Activated naive CD8-positive, alpha-beta T cell treated with anti-CD3 and anti-CD28 coated beads, Interleukin-2, amount 10 ng/mL, durations not matched to agents 7 days and 5 days (primary cell): ENCODE data around the gene HSBP1. TPM values are rescaled to one million over a fixed set of nuclear protein-coding genes. Genes with fewer than 3 reads are reported as not detected.

ENCODE experiments used
- ATAC-seq: fragments of 150-1000 bp; cut with Tn5 transposase; one replicate; pipeline ENCODE4 v1.10.0; 2021; ENCODE audit warnings: low read depth, moderate library complexity
- POLR2A ChIA-PET: fragments of 350-600 bp; sonication (Branson Sonifier 250); formaldehyde crosslinking; loops from one replicate; lab custom pipeline; 2021; ENCODE audit warnings: antibody characterized with exemption; lab: Charles Lee
- DNase-seq: peaks from one replicate; pipeline ENCODE4 v3.0.0; 2021
- H3K27ac Mint-ChIP-seq: one replicate; pipeline ENCODE4 v1.8.0; 2022; ENCODE audit warnings: mild to moderate bottlenecking, mixed read lengths
- H3K27me3 Mint-ChIP-seq: one replicate; pipeline ENCODE4 v1.8.0; 2022; ENCODE audit warnings: mild to moderate bottlenecking, moderate library complexity, mixed read lengths
- H3K36me3 Mint-ChIP-seq: one replicate; pipeline ENCODE4 v1.8.0; 2021; ENCODE audit warnings: mild to moderate bottlenecking, mixed read lengths
- H3K4me1 Mint-ChIP-seq: one replicate; pipeline ENCODE4 v1.8.0; 2021; ENCODE audit warnings: mixed read lengths
- H3K4me3 Mint-ChIP-seq: one replicate; pipeline ENCODE4 v1.8.0; 2022; ENCODE audit warnings: mild to moderate bottlenecking, moderate library complexity, mixed read lengths
- H3K9me3 Mint-ChIP-seq: one replicate; pipeline ENCODE4 v1.8.0; 2021; ENCODE audit warnings: mixed read lengths
- total RNA-seq, 2 experiments: library from RNA; stranded (reverse); gene quantifications; one replicate each; pipeline ENCODE4 v1.2.3, GENCODE V29; 2021

Gene HSBP1
- total RNA-seq, 2 experiments from 2014 or later: 56.4 to 63.2 TPM

GRCh38 chr16:83809092-83809491 lies 1.3 kb downstream of the HSBP1 start:
- ATAC-seq (no peak), DNase-seq (no peak)
- peak overlapping the region; percentile 88 for H3K27ac Mint-ChIP-seq
- peaks cover 4% of the 10 kb centered on the region for H3K9me3 Mint-ChIP-seq
- H3K36me3 Mint-ChIP-seq: peaks cover 25% of the 10 kb centered on the region
- POLR2A ChIA-PET: no interaction called here
- H3K27me3 Mint-ChIP-seq: no peaks in the 10 kb centered on the region
- peaks cover 36% of the 10 kb centered on the region for H3K4me1 Mint-ChIP-seq
- H3K4me3 Mint-ChIP-seq: peak overlapping the region; percentile 98

DNA sequence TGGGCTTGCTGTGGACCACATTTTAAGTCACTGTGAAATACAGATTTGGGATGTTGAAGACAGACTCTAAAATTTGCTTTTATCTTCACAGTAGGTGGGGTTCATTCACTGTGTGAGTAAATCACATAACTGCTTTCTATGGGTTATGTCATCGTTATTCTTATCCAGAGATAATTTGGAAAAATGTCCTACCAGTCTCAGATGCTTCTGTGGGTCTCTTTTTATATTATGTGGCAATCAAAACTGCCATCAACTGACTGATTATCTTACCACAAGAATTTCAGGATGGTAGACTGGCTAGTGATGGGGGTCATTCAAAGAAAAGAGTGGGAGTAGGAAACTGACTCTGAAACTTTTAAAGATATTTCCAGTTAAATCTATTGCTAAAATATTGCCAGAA lies 3.1 kb downstream of the HSBP1 start:
- Mint-ChIP-seq H3K9me3 (peaks cover 4% of the 10 kb centered on the region), H3K4me1 (peaks cover 36% of the 10 kb centered on the region), H3K36me3 (peaks cover 25% of the 10 kb centered on the region), H3K4me3 (no peak overlapping the region), H3K27me3 (no peaks in the 10 kb centered on the region), H3K27ac (no peak overlapping the region)
- no peak for DNase-seq
- no peak for ATAC-seq
- POLR2A ChIA-PET: interaction anchor here (1.1 kb wide), 1 partner anchor 88 kb away, joined by 3 read pairs; the partner anchor contains the start of gene MLYCD

DNA sequence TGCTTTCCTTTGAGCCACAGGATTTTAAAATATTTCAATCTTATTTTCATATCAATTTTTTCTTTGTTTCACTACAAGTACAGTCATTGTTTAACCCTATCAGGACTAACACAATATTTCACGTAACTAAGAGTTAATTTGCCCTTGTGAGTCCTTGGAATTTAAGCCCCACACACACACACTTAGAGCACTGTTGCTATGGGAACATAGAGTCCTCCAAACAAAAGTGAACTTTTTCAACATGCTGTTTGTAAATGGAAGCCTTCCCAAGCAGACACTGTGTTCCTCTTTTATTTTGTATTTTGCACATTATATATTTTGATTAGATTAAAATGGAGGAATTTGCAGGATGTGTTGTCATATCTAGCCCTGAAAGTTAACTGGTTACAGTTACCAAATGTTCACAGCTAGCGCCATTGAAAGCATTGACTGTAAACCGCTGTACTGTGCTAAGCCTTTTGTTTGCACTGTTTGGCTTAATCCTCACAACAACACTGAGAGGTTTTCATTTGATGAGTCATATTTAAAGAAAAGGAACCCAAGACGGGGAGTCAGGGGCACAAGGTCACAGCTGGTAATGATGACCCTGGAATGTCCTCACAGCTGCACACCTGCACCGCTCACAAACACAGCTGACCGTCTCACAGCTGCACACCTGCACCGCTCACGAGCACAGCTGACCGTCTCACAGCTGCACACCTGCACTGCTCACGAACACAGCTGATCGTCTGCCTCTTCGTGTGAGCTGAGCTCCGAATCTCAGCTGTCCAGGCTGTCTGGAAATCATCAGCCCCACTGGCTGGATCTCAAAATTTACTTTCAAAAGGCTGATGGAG lies 6.3 kb downstream of the HSBP1 start:
- Mint-ChIP-seq H3K4me3 (no peak overlapping the region), H3K36me3 (peaks cover 21% of the 10 kb centered on the region), H3K4me1 (peaks cover 21% of the 10 kb centered on the region), H3K27me3 (no peaks in the 10 kb centered on the region), H3K9me3 (no peaks in the 10 kb centered on the region), H3K27ac (no peak overlapping the region)
- no peak for DNase-seq
- POLR2A ChIA-PET: no interaction called here
- no peak for ATAC-seq

- Mint-ChIP-seq H3K27ac (no peak overlapping the region), H3K36me3 (peaks cover 20% of the 10 kb centered on the region), H3K4me1 (peaks cover 19% of the 10 kb centered on the region), H3K9me3 (no peaks in the 10 kb centered on the region), H3K4me3 (no peak overlapping the region), H3K27me3 (no peaks in the 10 kb centered on the region)
- no peak for DNase-seq
- POLR2A ChIA-PET: no interaction called here
- ATAC-seq: no peak
These were observed 6.8 kb downstream of the HSBP1 start for GRCh38 chr16:83814659-83814985.

GRCh38 chr16:83817022-83817421 lies 9.2 kb downstream of the HSBP1 start:
- no peaks in the 10 kb centered on the region for H3K27me3 Mint-ChIP-seq
- peaks cover 6% of the 10 kb centered on the region for H3K4me1 Mint-ChIP-seq
- POLR2A ChIA-PET: no interaction called here
- peaks cover 11% of the 10 kb centered on the region for H3K36me3 Mint-ChIP-seq
- H3K9me3 Mint-ChIP-seq: no peaks in the 10 kb centered on the region
- no peak overlapping the region for H3K4me3 Mint-ChIP-seq
- DNase-seq: no peak
- ATAC-seq: no peak
- no peak overlapping the region for H3K27ac Mint-ChIP-seq

DNA sequence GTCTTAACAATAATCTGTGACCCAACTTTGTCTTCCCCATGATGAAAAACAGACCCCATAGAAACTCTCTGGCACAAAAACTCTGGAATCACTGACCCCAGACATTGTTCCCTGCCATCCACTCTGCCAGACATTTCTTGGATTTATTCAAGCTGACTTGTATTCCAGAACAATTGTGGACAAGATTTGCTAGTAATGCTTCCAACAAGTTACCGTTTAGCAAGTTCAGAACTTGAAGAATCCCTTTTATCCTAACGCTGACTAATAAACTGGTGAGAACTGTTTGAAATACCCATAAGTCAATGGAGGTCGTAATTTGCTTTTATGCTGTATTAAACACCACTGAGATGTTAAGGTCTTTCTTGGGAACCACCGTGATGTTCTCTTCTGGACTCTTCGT lies 10.5 kb downstream of the HSBP1 start:
- no peaks in the 10 kb centered on the region for H3K27me3 Mint-ChIP-seq
- H3K4me1 Mint-ChIP-seq: no peaks in the 10 kb centered on the region
- POLR2A ChIA-PET: no interaction called here
- H3K36me3 Mint-ChIP-seq: no peaks in the 10 kb centered on the region
- no peak overlapping the region for H3K4me3 Mint-ChIP-seq
- DNase-seq: no peak
- H3K9me3 Mint-ChIP-seq: no peaks in the 10 kb centered on the region
- ATAC-seq: no peak
- H3K27ac Mint-ChIP-seq: no peak overlapping the region

DNA sequence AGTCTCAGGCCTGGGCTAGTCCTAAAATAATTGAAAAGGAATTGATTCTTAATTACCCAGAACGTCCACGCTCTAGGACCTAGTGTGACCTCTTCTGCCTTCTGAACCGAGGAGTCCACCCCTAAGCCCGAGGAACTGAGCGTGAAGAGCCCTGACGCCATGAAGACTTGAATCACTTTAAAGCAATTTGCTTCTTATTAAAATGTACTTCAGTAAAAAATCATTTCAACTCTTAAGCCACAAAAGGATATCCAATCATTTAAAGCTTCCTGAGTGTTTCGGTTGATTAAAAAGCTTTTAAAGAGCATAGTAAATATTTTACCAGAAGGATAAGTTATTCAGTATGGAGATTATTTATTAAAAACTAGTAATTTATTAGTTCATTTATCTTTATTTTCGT lies 11.6 kb downstream of the HSBP1 start:
- no peaks in the 10 kb centered on the region for H3K27me3 Mint-ChIP-seq
- DNase-seq (no peak), ATAC-seq (no peak)
- H3K27ac Mint-ChIP-seq: no peak overlapping the region
- no peaks in the 10 kb centered on the region for H3K4me1 Mint-ChIP-seq
- H3K4me3 Mint-ChIP-seq: no peak overlapping the region
- no peaks in the 10 kb centered on the region for H3K9me3 Mint-ChIP-seq
- H3K36me3 Mint-ChIP-seq: no peaks in the 10 kb centered on the region
- POLR2A ChIA-PET: no interaction called here

DNA sequence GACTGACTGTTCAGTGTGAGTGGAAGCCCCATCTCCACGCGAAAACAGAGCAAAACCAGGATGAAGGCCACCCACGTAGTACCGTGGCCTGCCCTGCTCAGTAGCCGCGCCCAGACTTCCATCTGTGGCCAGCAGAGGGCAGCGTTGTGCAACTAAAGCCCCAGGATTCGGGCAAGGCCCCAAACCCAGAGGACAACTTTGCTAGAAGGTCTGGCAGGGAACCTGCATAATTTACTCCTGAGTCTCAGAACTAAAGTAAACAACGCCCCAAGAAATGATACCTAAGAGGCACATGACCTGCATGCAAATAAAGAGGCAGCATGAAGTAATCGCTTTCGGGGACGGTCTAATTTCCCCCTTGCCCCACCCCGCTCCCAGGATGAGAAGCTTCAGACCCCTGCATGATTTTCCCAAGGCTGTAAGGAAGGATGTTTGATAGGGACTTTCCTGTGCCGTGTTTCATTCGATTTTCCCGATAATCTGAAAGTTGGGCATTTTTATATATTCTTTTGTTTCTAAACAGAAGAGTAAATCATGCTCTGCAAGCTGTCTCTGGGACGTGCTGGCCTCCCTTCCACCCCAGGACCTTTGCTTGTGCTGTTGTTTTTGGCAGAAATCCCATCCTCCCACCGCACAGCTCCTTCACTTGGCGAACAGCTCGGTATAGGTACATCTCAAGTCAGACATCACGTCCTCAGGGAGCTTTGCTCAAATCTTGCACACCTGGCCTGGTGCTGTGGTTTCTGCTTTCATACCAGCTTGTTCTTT lies 18.6 kb downstream of the HSBP1 start:
- DNase-seq (peak; percentile 86), ATAC-seq (peak; percentile 96)
- no peak overlapping the region for H3K27ac Mint-ChIP-seq
- H3K9me3 Mint-ChIP-seq: no peaks in the 10 kb centered on the region
- H3K4me3 Mint-ChIP-seq: no peak overlapping the region
- peaks cover 2% of the 10 kb centered on the region for H3K27me3 Mint-ChIP-seq
- H3K4me1 Mint-ChIP-seq: no peaks in the 10 kb centered on the region
- no peaks in the 10 kb centered on the region for H3K36me3 Mint-ChIP-seq
- POLR2A ChIA-PET: interaction anchor here (1.4 kb wide), 1 partner anchor 18 kb away, joined by 3 read pairs; the partner anchor contains the start of gene HSBP1

- no peak overlapping the region for H3K27ac Mint-ChIP-seq
- DNase-seq (no peak), ATAC-seq (no peak)
- POLR2A ChIA-PET: no interaction called here
- H3K9me3 Mint-ChIP-seq: no peaks in the 10 kb centered on the region
- H3K36me3 Mint-ChIP-seq: no peaks in the 10 kb centered on the region
- peaks cover under 1% of the 10 kb centered on the region for H3K4me1 Mint-ChIP-seq
- H3K27me3 Mint-ChIP-seq: peaks cover under 1% of the 10 kb centered on the region
- no peak overlapping the region for H3K4me3 Mint-ChIP-seq
These were observed 22.5 kb downstream of the HSBP1 start for GRCh38 chr16:83830091-83830768.

DNA sequence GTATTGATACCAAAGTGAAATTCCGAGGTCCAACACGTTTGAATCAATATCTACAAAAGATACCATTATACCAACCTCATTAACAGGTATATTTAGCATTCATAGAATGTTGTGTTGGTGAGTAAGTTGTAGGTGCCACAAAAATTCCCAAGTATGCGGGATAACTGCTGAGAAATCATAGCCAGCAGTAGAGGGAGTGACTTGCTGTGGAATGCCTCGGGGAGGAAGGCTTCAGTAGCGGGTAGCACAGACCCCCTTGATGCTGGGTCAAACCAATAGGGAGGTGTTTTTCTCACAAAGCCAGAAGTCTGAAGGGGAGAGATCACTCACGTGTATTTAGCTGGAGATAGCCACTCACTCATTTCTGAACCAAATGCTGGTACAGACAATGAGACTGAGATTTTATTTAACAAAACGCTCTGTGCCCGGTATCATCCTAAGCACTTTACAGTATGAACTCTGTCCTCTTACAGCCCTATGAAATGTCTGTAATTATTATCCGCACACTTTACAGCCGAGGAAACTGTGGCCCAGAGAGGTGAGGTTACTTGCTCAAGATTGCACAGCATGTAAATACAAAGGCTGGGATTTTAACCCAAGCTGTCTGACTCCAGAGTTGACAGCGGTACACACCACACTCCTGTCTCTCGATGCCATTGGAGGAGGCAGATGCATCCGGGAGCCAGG lies 23.1 kb downstream of the HSBP1 start:
- POLR2A ChIA-PET: no interaction called here
- Mint-ChIP-seq H3K4me1 (peaks cover 7% of the 10 kb centered on the region), H3K36me3 (no peaks in the 10 kb centered on the region), H3K27me3 (no peaks in the 10 kb centered on the region), H3K27ac (no peak overlapping the region), H3K9me3 (no peaks in the 10 kb centered on the region), H3K4me3 (no peak overlapping the region)
- ATAC-seq (no peak), DNase-seq (no peak)

- H3K27me3 Mint-ChIP-seq: peaks cover 4% of the 10 kb centered on the region
- POLR2A ChIA-PET: no interaction called here
- ATAC-seq: no peak
- H3K27ac Mint-ChIP-seq: no peak overlapping the region
- H3K9me3 Mint-ChIP-seq: no peaks in the 10 kb centered on the region
- H3K36me3 Mint-ChIP-seq: no peaks in the 10 kb centered on the region
- H3K4me1 Mint-ChIP-seq: peaks cover 11% of the 10 kb centered on the region
- DNase-seq: no peak
- no peak overlapping the region for H3K4me3 Mint-ChIP-seq
These were observed 23.7 kb downstream of the HSBP1 start for GRCh38 chr16:83831456-83831987.

GRCh38 chr16:83833921-83834320 lies 26.1 kb downstream of the HSBP1 start:
- DNase-seq: no peak
- H3K36me3 Mint-ChIP-seq: no peaks in the 10 kb centered on the region
- no peak overlapping the region for H3K27ac Mint-ChIP-seq
- no peaks in the 10 kb centered on the region for H3K9me3 Mint-ChIP-seq
- no peak for ATAC-seq
- H3K27me3 Mint-ChIP-seq: peaks cover 24% of the 10 kb centered on the region
- no peak overlapping the region for H3K4me3 Mint-ChIP-seq
- H3K4me1 Mint-ChIP-seq: peaks cover 11% of the 10 kb centered on the region
- POLR2A ChIA-PET: no interaction called here
